Spleen (tissue), 7 donors: Measurements from ENCODE around the gene TRAPPC2.

Experiments
- CTCF ChIP-seq, 11 experiments: fragments of 200-600 bp in 7 of 11; fragments of 450-650 bp in 4 of 11; sonication (generic) in 4 of 11; IDR thresholded peaks in 8 of 11; conservative IDR thresholded peaks in 3 of 11; 1 replicate in 7 of 11; 2 replicates in 4 of 11; pipeline versions ENCODE4 v1.4.0 to v1.8.0; 2016 to 2021; ENCODE audit warnings: antibody characterized with exemption in 11 of 11, inconsistent platforms in 4 of 11, mild to moderate bottlenecking in 1 of 11
- POLR2AphosphoS5 ChIP-seq, 3 donors: sonication (generic); formaldehyde crosslinking; IDR thresholded peaks; one replicate each; pipeline ENCODE4 v1.5.1; 2017; ENCODE audit warnings: antibody characterized with exemption in 3 of 3
- donor health status: DM: no; HTN: no; CAD: no; lungs with moderate emphysema.
- donor health status: DM: no; HTN: no; CAD: no.
- donor health status: DM: no; HTN: no; CAD: no.

GRCh38 chrX:13685126-13685763, 49.2 kb downstream of the TRAPPC2 start:
- TF ChIP-seq POLR2AphosphoS5 (IDR thresholded peaks at IDR 0.05) (no peak), CTCF (IDR thresholded peaks at IDR 0.05 in 8 of 11, conservative IDR thresholded peaks at IDR 0.05 in 3 of 11) (no peak)
